Neural progenitor cell (in vitro differentiated cells): Measurements from ENCODE around the gene TRIAP1. TPM values are rescaled to one million over a fixed set of nuclear protein-coding genes. Genes with fewer than 3 reads are reported as not detected.

Source experiments
- DNase-seq: peaks from one replicate; pipeline ENCODE4 v3.0.0-alpha.2; 2016; ENCODE audit warnings: low spot score
- H2AFZ ChIP-seq: fragments of 200-600 bp; sonication (generic); replicated peaks from 2 replicates; pipeline ENCODE4 v1.6.1; 2016; ENCODE audit warnings: antibody characterized with exemption
- H3F3A ChIP-seq: fragments of 200-600 bp; sonication (generic); 2 replicates; pipeline ENCODE4 v1.6.1; 2016; ENCODE audit warnings: antibody characterized with exemption, low read depth
- H3K27ac ChIP-seq: fragments of 200-600 bp; sonication (generic); 2 replicates; pipeline ENCODE4 v1.5.1; 2016; ENCODE audit warnings: mild to moderate bottlenecking
- H3K27me3 ChIP-seq: fragments of 200-600 bp; sonication (generic); 2 replicates; pipeline ENCODE4 v1.6.1; 2016; ENCODE audit warnings: mild to moderate bottlenecking, moderate library complexity
- H3K36me3 ChIP-seq: fragments of 200-600 bp; sonication (generic); 2 replicates; pipeline ENCODE4 v1.5.1; 2016
- H3K4me1 ChIP-seq: fragments of 200-600 bp; sonication (generic); 2 replicates; pipeline ENCODE4 v1.6.1; 2016; ENCODE audit warnings: mixed run types
- H3K4me2 ChIP-seq: fragments of 200-600 bp; sonication (generic); 2 replicates; pipeline ENCODE4 v1.6.1; 2016
- H3K4me3 ChIP-seq: fragments of 200-600 bp; sonication (generic); 2 replicates; pipeline ENCODE4 v1.5.1; 2016
- H3K79me2 ChIP-seq: fragments of 200-600 bp; sonication (generic); 2 replicates; pipeline ENCODE4 v1.6.1; 2016; ENCODE audit warnings: low read depth
- H3K9ac ChIP-seq: fragments of 200-600 bp; sonication (generic); 2 replicates; pipeline ENCODE4 v1.6.1; 2016
- H3K9me3 ChIP-seq: fragments of 200-600 bp; sonication (generic); 2 replicates; pipeline ENCODE4 v1.5.1; 2016; ENCODE audit warnings: low read depth
- H4K20me1 ChIP-seq: fragments of 200-600 bp; sonication (generic); 2 replicates; pipeline ENCODE4 v1.6.1; 2016; ENCODE audit warnings: low read depth
- H3K27ac Mint-ChIP-seq: 3 replicates; pipeline ENCODE4 v1.8.0; 2021; ENCODE audit warnings: mixed read lengths
- H3K27me3 Mint-ChIP-seq: 2 replicates; pipeline ENCODE4 v1.8.0; 2022; ENCODE audit warnings: low read depth, mild to moderate bottlenecking, inconsistent platforms, moderate library complexity, mixed read lengths; ENCODE audit not compliant: insufficient read depth
- H3K36me3 Mint-ChIP-seq: 3 replicates; pipeline ENCODE4 v1.8.0; 2021; ENCODE audit warnings: mixed read lengths
- H3K4me1 Mint-ChIP-seq: 3 replicates; pipeline ENCODE4 v1.8.0; 2021; ENCODE audit warnings: mixed read lengths
- H3K4me3 Mint-ChIP-seq: 3 replicates; pipeline ENCODE4 v1.8.0; 2021; ENCODE audit warnings: mild to moderate bottlenecking, moderate library complexity, mixed read lengths
- H3K9me3 Mint-ChIP-seq: 3 replicates; pipeline ENCODE4 v1.8.0; 2020; ENCODE audit warnings: mixed read lengths
- EZH2 ChIP-seq: fragments of 200-600 bp; sonication (generic); IDR thresholded peaks from 2 replicates; pipeline ENCODE4 v1.6.1; 2017; ENCODE audit warnings: antibody characterized with exemption, mild to moderate bottlenecking, moderate library complexity
- EZH2phosphoT487 ChIP-seq: fragments of 200-600 bp; sonication (generic); IDR thresholded peaks from 2 replicates; pipeline ENCODE4 v1.6.1; 2017; ENCODE audit warnings: antibody characterized with exemption
- total RNA-seq: library from RNA; depleted of rRNA; stranded (reverse); fragments of >200 nt; gene quantifications from 2 replicates; pipeline ENCODE4 v1.2.3, GENCODE V29; 2015; ENCODE audit warnings: low replicate concordance
- TF ChIP-seq, protein P1 (sequence below): fragments of 200-600 bp; sonication (generic); IDR thresholded peaks from 2 replicates; pipeline ENCODE4 v1.5.1; 2017; ENCODE audit warnings: antibody characterized with exemption, mild to moderate bottlenecking

The TRIAP1 gene
- total RNA-seq, 1 donor from 2014 or later, result 72.1 TPM

GRCh38 chr12:120437735-120438494 is 8.3 kb downstream of the TRIAP1 start, which contains the start of gene COX6A1:
TSS of gene COX6A1 (plus strand) at chr12:120438113. CDS start at chr12:120438127, 14 bp downstream.
- Mint-ChIP-seq H3K27me3 (peaks cover 3% of the 10 kb centered on the region), H3K4me3 (peak within 1 kb of the TSS; percentile 98), H3K4me1 (peaks cover 25% of the 10 kb centered on the region), H3K27ac (peak within 1 kb of the TSS; percentile 91), H3K9me3 (no peaks in the 10 kb centered on the region), H3K36me3 (peaks cover 4% of the 10 kb centered on the region)
- peaks cover 14% of the 10 kb centered on the region for H3K4me1 ChIP-seq
- peak within 1 kb of the TSS; percentile 85 for H3K4me2 ChIP-seq
- peaks cover 41% of the 10 kb centered on the region for H3K79me2 ChIP-seq
- peak within 1 kb of the TSS; percentile 91 for H2AFZ ChIP-seq
- peaks cover 18% of the 10 kb centered on the region for H4K20me1 ChIP-seq
- TF ChIP-seq EZH2phosphoT487, result no peak
- no peak for TF ChIP-seq EZH2
- TF ChIP-seq, protein P1, sequence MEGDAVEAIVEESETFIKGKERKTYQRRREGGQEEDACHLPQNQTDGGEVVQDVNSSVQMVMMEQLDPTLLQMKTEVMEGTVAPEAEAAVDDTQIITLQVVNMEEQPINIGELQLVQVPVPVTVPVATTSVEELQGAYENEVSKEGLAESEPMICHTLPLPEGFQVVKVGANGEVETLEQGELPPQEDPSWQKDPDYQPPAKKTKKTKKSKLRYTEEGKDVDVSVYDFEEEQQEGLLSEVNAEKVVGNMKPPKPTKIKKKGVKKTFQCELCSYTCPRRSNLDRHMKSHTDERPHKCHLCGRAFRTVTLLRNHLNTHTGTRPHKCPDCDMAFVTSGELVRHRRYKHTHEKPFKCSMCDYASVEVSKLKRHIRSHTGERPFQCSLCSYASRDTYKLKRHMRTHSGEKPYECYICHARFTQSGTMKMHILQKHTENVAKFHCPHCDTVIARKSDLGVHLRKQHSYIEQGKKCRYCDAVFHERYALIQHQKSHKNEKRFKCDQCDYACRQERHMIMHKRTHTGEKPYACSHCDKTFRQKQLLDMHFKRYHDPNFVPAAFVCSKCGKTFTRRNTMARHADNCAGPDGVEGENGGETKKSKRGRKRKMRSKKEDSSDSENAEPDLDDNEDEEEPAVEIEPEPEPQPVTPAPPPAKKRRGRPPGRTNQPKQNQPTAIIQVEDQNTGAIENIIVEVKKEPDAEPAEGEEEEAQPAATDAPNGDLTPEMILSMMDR, result no peak
- no peaks in the 10 kb centered on the region for H3K36me3 ChIP-seq
- H3K9ac ChIP-seq, result peak within 1 kb of the TSS; percentile 54
- no peak within 1 kb of the TSS for H3K27ac ChIP-seq
- no peaks in the 10 kb centered on the region for H3K9me3 ChIP-seq
- DNase-seq, result peak; percentile 99
- H3F3A ChIP-seq, result peaks cover 31% of the 10 kb centered on the region
- H3K27me3 ChIP-seq, result no peaks in the 10 kb centered on the region
- peak within 1 kb of the TSS; percentile 95 for H3K4me3 ChIP-seq

- Histone ChIP-seq H3K9me3 (no peaks in the 10 kb centered on the region), H3K36me3 (no peaks in the 10 kb centered on the region), H2AFZ (no peak overlapping the region), H3K79me2 (peaks cover under 1% of the 10 kb centered on the region), H3K9ac (no peak overlapping the region), H3F3A (peaks cover 11% of the 10 kb centered on the region), H3K4me2 (no peak overlapping the region), H3K4me1 (peaks cover 3% of the 10 kb centered on the region), H4K20me1 (no peaks in the 10 kb centered on the region), H3K4me3 (no peak overlapping the region), H3K27ac (no peak overlapping the region), H3K27me3 (no peaks in the 10 kb centered on the region)
- Mint-ChIP-seq H3K27me3 (peaks cover 6% of the 10 kb centered on the region), H3K4me1 (peaks cover 23% of the 10 kb centered on the region), H3K36me3 (no peaks in the 10 kb centered on the region), H3K27ac (no peak overlapping the region), H3K4me3 (no peak overlapping the region), H3K9me3 (no peaks in the 10 kb centered on the region)
- DNase-seq, result no peak
- TF ChIP-seq EZH2phosphoT487 (no peak), EZH2 (no peak)
- TF ChIP-seq, protein P1, result no peak
Observed at GRCh38 chr12:120432772-120433525, 13.2 kb downstream of the TRIAP1 start.

DNA sequence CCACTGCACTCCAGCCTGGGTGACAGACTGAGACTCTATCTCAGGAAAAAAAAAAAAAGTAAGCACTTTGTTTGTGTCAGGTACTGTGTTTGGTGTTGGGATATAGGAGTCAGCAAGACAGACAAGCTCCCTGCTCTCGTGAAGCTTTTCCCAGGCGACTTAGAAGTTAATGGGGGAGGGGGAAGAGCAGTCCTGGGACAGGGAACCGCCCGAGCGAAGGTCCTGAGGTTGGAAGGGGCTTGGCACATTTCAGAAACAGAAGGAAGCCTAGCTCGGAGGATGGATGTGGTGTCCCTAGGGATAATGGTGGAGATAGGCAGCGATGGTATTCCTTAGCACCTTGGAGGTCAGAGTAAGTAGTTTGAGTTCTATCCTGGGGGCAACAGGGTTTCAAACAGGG is 16.8 kb downstream of the TRIAP1 start:
- no peaks in the 10 kb centered on the region for H3K9me3 ChIP-seq
- no peak overlapping the region for H3K4me2 ChIP-seq
- no peaks in the 10 kb centered on the region for H3K4me1 ChIP-seq
- no peak overlapping the region for H3K9ac ChIP-seq
- H3K27ac ChIP-seq, result no peak overlapping the region
- DNase-seq, result no peak
- H3K4me3 ChIP-seq, result no peak overlapping the region
- no peaks in the 10 kb centered on the region for H3K79me2 ChIP-seq
- Mint-ChIP-seq H3K4me1 (peaks cover 27% of the 10 kb centered on the region), H3K36me3 (no peaks in the 10 kb centered on the region), H3K9me3 (no peaks in the 10 kb centered on the region), H3K27ac (peak overlapping the region; percentile 91), H3K27me3 (peaks cover 13% of the 10 kb centered on the region), H3K4me3 (peak overlapping the region; percentile 17)
- no peaks in the 10 kb centered on the region for H3K36me3 ChIP-seq
- no peak overlapping the region for H2AFZ ChIP-seq
- H4K20me1 ChIP-seq, result no peaks in the 10 kb centered on the region
- TF ChIP-seq EZH2phosphoT487 (no peak), EZH2 (no peak)
- TF ChIP-seq, protein P1, result no peak
- H3K27me3 ChIP-seq, result no peaks in the 10 kb centered on the region
- H3F3A ChIP-seq, result peaks cover 9% of the 10 kb centered on the region
